Left renal cortex interstitium (tissue), 4 donors: Measurements from ENCODE around the gene SBNO1. TPM values are rescaled to one million over a fixed set of nuclear protein-coding genes. Genes with fewer than 3 reads are reported as not detected.
A peak's percentile ranks its signal among the peaks of the same experiment; 100 is the strongest.
"Not testable (repeated sequence)": the region's sequence is repeated elsewhere in the genome, so short reads cannot be mapped to it uniquely, and the experiment has no call there.

ENCODE experiments used
- DNase-seq, 4 donors: peaks; one replicate each; pipeline ENCODE4 v3.0.0-alpha.2; 2013; ENCODE audit warnings: low read depth in 4 of 4, low spot score in 2 of 4, missing footprints in 1 of 4
- polyA plus RNA-seq, 4 donors: library from polyadenylated mRNA; unstranded; fragments of 120-200 nt; gene quantifications; one replicate each; pipeline ENCODE4 v1.2.1, GENCODE V29; 2013; ENCODE audit not compliant: insufficient read length in 4 of 4

The SBNO1 gene
- polyA plus RNA-seq, 4 donors = 24.0 to 33.3 (median 29.5) TPM

- no peak for DNase-seq
Observed at GRCh38 chr12:123253641-123254459, 110.8 kb downstream of the SBNO1 start.

- DNase-seq = not testable (repeated sequence)
Observed at GRCh38 chr12:123252365-123252764, 112.3 kb downstream of the SBNO1 start.

- no peak for DNase-seq
Observed at GRCh38 chr12:123251403-123252076, 113.1 kb downstream of the SBNO1 start.

GRCh38 chr12:123250471-123251383 lies 113.9 kb downstream of the SBNO1 start:
- DNase-seq = no peak

- DNase-seq = not testable (repeated sequence)
Observed at GRCh38 chr12:123248996-123249741, 115.5 kb downstream of the SBNO1 start.

GRCh38 chr12:123248129-123248528 lies 116.5 kb downstream of the SBNO1 start:
- DNase-seq = not testable (repeated sequence)

GRCh38 chr12:123245678-123246077 lies 119.0 kb downstream of the SBNO1 start:
- DNase-seq = no peak

- no peak for DNase-seq
Observed at GRCh38 chr12:123243671-123244262, 120.9 kb downstream of the SBNO1 start.

- peak in 1 of 4 donors; percentile 62 for DNase-seq
Observed at GRCh38 chr12:123242116-123242904, 122.3 kb downstream of the SBNO1 start.

Other genes with a start within 250 kb of the SBNO1 start
- gene PITPNM2, start 213.8 kb downstream of the SBNO1 start, polyA plus RNA-seq = 1 to 10 TPM; 5.2 to 9.8 (median 7.1) TPM
- 10 to 100 TPM; 26.0 to 47.6 (median 31.4) TPM for gene MPHOSPH9, start 131.7 kb downstream of the SBNO1 start, polyA plus RNA-seq
- 10 to 100 TPM; 20.4 to 24.3 (median 22.8) TPM for gene MTRFR, start 131.4 kb downstream of the SBNO1 start, polyA plus RNA-seq
- gene CDK2AP1, start 93.0 kb downstream of the SBNO1 start, polyA plus RNA-seq = 100 to 1,000 TPM; 138 to 211 (median 178) TPM
- gene KMT5A, start 19.3 kb upstream of the SBNO1 start, polyA plus RNA-seq = 10 to 100 TPM; 46.8 to 63.6 (median 49.2) TPM
- gene RILPL2, start 71.8 kb upstream of the SBNO1 start, polyA plus RNA-seq = 1 to 10 TPM; 5.9 to 6.2 (median 6.2) TPM
- gene SNRNP35, start 93.3 kb upstream of the SBNO1 start, polyA plus RNA-seq = 10 to 100 TPM; 39.1 to 48.3 (median 44.4) TPM
- gene RILPL1, start 168.9 kb upstream of the SBNO1 start, polyA plus RNA-seq = 10 to 100 TPM; 16.7 to 26.5 (median 21.0) TPM
- 100 to 1,000 TPM; 189 to 233 (median 227) TPM for gene TMED2, start 219.7 kb upstream of the SBNO1 start, polyA plus RNA-seq
- 10 to 100 TPM; 22.4 to 49.8 (median 31.7) TPM for gene DDX55, start 237.3 kb upstream of the SBNO1 start, polyA plus RNA-seq